Neutrophil (primary cell): ENCODE data around the gene NIF3L1.

Experiments used
- H3K27ac ChIP-seq: fragments of 200-600 bp; sonication (generic); 2 replicates; pipeline ENCODE4 v1.5.1; 2016; ENCODE audit warnings: mild to moderate bottlenecking, moderate library complexity
- H3K27me3 ChIP-seq: fragments of 200-600 bp; sonication (generic); 2 replicates; pipeline ENCODE4 v1.6.0; 2016; ENCODE audit warnings: mild to moderate bottlenecking
- H3K36me3 ChIP-seq: fragments of 200-600 bp; sonication (generic); 2 replicates; pipeline ENCODE4 v1.5.1; 2017
- H3K4me1 ChIP-seq, 2 experiments: fragments of 200-600 bp in 1 of 2; sonication (generic) in 1 of 2; 1 replicate in 1 of 2; 2 replicates in 1 of 2; pipeline versions ENCODE4 v1.5.1 to v1.6.1; 2013 to 2016; ENCODE audit warnings: low read depth in 1 of 2, low read length in 1 of 2, mild to moderate bottlenecking in 1 of 2, moderate library complexity in 1 of 2; ENCODE audit not compliant: control insufficient read depth in 1 of 2, insufficient read depth in 1 of 2
- H3K4me3 ChIP-seq, 2 experiments: fragments of 200-600 bp in 1 of 2; sonication (generic) in 1 of 2; 1 replicate in 1 of 2; 2 replicates in 1 of 2; pipeline ENCODE4 v1.5.1; 2013 to 2016; ENCODE audit warnings: low read depth in 1 of 2, low read length in 1 of 2, mild to moderate bottlenecking in 1 of 2, moderate library complexity in 1 of 2
- H3K9me3 ChIP-seq: fragments of 200-600 bp; sonication (generic); 2 replicates; pipeline ENCODE4 v1.5.1; 2016
- CTCF ChIP-seq: fragments of 200-600 bp; sonication (generic); IDR thresholded peaks from 2 replicates; pipeline ENCODE4 v1.5.1; 2016; ENCODE audit warnings: antibody characterized with exemption

Gene NIF3L1

GRCh38 chr2:200856806-200857205 lies 32.4 kb upstream of the NIF3L1 start:
- TF ChIP-seq CTCF = no peak
- no peaks in the 10 kb centered on the region for H3K9me3 ChIP-seq
- H3K27ac ChIP-seq = peak overlapping the region; percentile 26
- no peak overlapping the region for H3K4me3 ChIP-seq
- H3K36me3 ChIP-seq = peaks cover 97% of the 10 kb centered on the region
- H3K27me3 ChIP-seq = no peaks in the 10 kb centered on the region
- H3K4me1 ChIP-seq = peaks cover 26 to 27% of the 10 kb centered on the region in 2 experiments

GRCh38 chr2:200860092-200860795 lies 28.9 kb upstream of the NIF3L1 start:
- Histone ChIP-seq H3K36me3 (peaks cover 63% of the 10 kb centered on the region), H3K4me1 (peaks cover 37 to 45% of the 10 kb centered on the region in 2 experiments), H3K9me3 (no peaks in the 10 kb centered on the region), H3K4me3 (peak overlapping the region in 1 of 2 experiments; percentile 92), H3K27me3 (no peaks in the 10 kb centered on the region), H3K27ac (peak overlapping the region; percentile 99)
- no peak for TF ChIP-seq CTCF

- H3K4me1 ChIP-seq = peaks cover 51 to 59% of the 10 kb centered on the region in 2 experiments
- H3K9me3 ChIP-seq = no peaks in the 10 kb centered on the region
- peak overlapping the region; percentile 99 for H3K27ac ChIP-seq
- H3K36me3 ChIP-seq = peaks cover 48% of the 10 kb centered on the region
- H3K27me3 ChIP-seq = no peaks in the 10 kb centered on the region
- no peak for TF ChIP-seq CTCF
- H3K4me3 ChIP-seq = peak overlapping the region; percentile 87 to 92
These were observed 27.5 kb upstream of the NIF3L1 start for GRCh38 chr2:200861617-200862155.

- no peaks in the 10 kb centered on the region for H3K27me3 ChIP-seq
- H3K9me3 ChIP-seq = no peaks in the 10 kb centered on the region
- peaks cover 39% of the 10 kb centered on the region for H3K36me3 ChIP-seq
- H3K27ac ChIP-seq = peak overlapping the region; percentile 99
- H3K4me1 ChIP-seq = peaks cover 59 to 65% of the 10 kb centered on the region in 2 experiments
- peak overlapping the region; percentile 87 to 92 for H3K4me3 ChIP-seq
- TF ChIP-seq CTCF = no peak
These were observed 26.6 kb upstream of the NIF3L1 start for GRCh38 chr2:200862532-200863000.

- no peaks in the 10 kb centered on the region for H3K9me3 ChIP-seq
- H3K27ac ChIP-seq = peak overlapping the region; percentile 99
- H3K36me3 ChIP-seq = peaks cover 27% of the 10 kb centered on the region
- H3K27me3 ChIP-seq = no peaks in the 10 kb centered on the region
- H3K4me3 ChIP-seq = peak overlapping the region; percentile 87 to 92
- H3K4me1 ChIP-seq = peaks cover 59 to 65% of the 10 kb centered on the region in 2 experiments
- no peak for TF ChIP-seq CTCF
These were observed 25.4 kb upstream of the NIF3L1 start for GRCh38 chr2:200863782-200864175.
